Calu3 (cell line): Measurements from ENCODE around the gene MRPL20. TPM values are rescaled to one million over a fixed set of nuclear protein-coding genes. Genes with fewer than 3 reads are reported as not detected.
"Not testable (repeated sequence)": the region's sequence is repeated elsewhere in the genome, so short reads cannot be mapped to it uniquely, and the experiment has no call there.

Experiments used
- BruUV-seq: library from RNA; stranded (reverse); fragments of 400-500 nt; replicated peaks from 2 replicates; lab custom pipeline; 2021; lab: Mats Ljungman, UMichigan
- CTCF ChIA-PET: fragments of 300-600 bp; sonication (Branson Sonifier 250); formaldehyde crosslinking; loops from one replicate; lab custom pipeline; 2022; ENCODE audit warnings: antibody characterized with exemption; lab: Charles Lee
- DNase-seq: peaks from one replicate; pipeline ENCODE4 v3.0.0; 2022
- H3K27ac Mint-ChIP-seq: one replicate; pipeline ENCODE4 v1.8.0; 2022; ENCODE audit warnings: mixed read lengths; ENCODE audit not compliant: unreplicated experiment
- H3K27me3 Mint-ChIP-seq: one replicate; pipeline ENCODE4 v1.8.0; 2022; ENCODE audit warnings: mixed read lengths; ENCODE audit not compliant: unreplicated experiment
- H3K36me3 Mint-ChIP-seq: one replicate; pipeline ENCODE4 v1.8.0; 2022; ENCODE audit warnings: mild to moderate bottlenecking, moderate library complexity, mixed read lengths; ENCODE audit not compliant: insufficient read depth, unreplicated experiment
- H3K4me1 Mint-ChIP-seq: one replicate; pipeline ENCODE4 v1.8.0; 2022; ENCODE audit warnings: mild to moderate bottlenecking, low read depth, mixed read lengths; ENCODE audit not compliant: unreplicated experiment
- H3K4me3 Mint-ChIP-seq: one replicate; pipeline ENCODE4 v1.8.0; 2022; ENCODE audit warnings: mild to moderate bottlenecking, low read depth, moderate library complexity, mixed read lengths; ENCODE audit not compliant: unreplicated experiment
- H3K9me3 Mint-ChIP-seq: one replicate; pipeline ENCODE4 v1.8.0; 2022; ENCODE audit warnings: low read depth, mixed read lengths; ENCODE audit not compliant: unreplicated experiment
- intact Hi-C: fragments of 100-400 bp; cut with micrococcal nuclease; formaldehyde crosslinking; loops from one replicate; pipeline ENCODE4 v1.10.0; 2022; ENCODE audit not compliant: unreplicated experiment
- total RNA-seq: library from RNA; stranded (reverse); gene quantifications from 2 replicates; pipeline ENCODE4 v1.2.3, GENCODE V29; 2022
- TF ChIP-seq, protein P1 (sequence below): fragments of 200-600 bp; IDR thresholded peaks from one replicate; pipeline ENCODE4 v1.8.0; 2022; ENCODE audit warnings: antibody characterized with exemption; ENCODE audit not compliant: unreplicated experiment

The MRPL20 gene
- total RNA-seq, 1 experiment from 2014 or later: 81.2 TPM

GRCh38 chr1:1388078-1388472 is 19.0 kb downstream of the MRPL20 start:
- Mint-ChIP-seq H3K27ac (no peak overlapping the region), H3K27me3 (no peaks in the 10 kb centered on the region), H3K4me3 (no peak overlapping the region), H3K4me1 (no peaks in the 10 kb centered on the region), H3K36me3 (peaks cover 62% of the 10 kb centered on the region), H3K9me3 (no peaks in the 10 kb centered on the region)
- TF ChIP-seq, protein P1, sequence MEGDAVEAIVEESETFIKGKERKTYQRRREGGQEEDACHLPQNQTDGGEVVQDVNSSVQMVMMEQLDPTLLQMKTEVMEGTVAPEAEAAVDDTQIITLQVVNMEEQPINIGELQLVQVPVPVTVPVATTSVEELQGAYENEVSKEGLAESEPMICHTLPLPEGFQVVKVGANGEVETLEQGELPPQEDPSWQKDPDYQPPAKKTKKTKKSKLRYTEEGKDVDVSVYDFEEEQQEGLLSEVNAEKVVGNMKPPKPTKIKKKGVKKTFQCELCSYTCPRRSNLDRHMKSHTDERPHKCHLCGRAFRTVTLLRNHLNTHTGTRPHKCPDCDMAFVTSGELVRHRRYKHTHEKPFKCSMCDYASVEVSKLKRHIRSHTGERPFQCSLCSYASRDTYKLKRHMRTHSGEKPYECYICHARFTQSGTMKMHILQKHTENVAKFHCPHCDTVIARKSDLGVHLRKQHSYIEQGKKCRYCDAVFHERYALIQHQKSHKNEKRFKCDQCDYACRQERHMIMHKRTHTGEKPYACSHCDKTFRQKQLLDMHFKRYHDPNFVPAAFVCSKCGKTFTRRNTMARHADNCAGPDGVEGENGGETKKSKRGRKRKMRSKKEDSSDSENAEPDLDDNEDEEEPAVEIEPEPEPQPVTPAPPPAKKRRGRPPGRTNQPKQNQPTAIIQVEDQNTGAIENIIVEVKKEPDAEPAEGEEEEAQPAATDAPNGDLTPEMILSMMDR: no peak
- BruUV-seq: no TSS peak
- no peak for DNase-seq
- CTCF ChIA-PET: no interaction called here
- intact Hi-C loops: no loop called here

- no peak for DNase-seq
- no TSS peak for BruUV-seq
- CTCF ChIA-PET: no interaction called here
- Mint-ChIP-seq H3K36me3 (peaks cover 62% of the 10 kb centered on the region), H3K4me3 (no peak overlapping the region), H3K27me3 (no peaks in the 10 kb centered on the region), H3K27ac (no peak overlapping the region), H3K4me1 (no peaks in the 10 kb centered on the region), H3K9me3 (no peaks in the 10 kb centered on the region)
- intact Hi-C loops: no loop called here
- TF ChIP-seq, protein P1: no peak
Observed at GRCh38 chr1:1387098-1388077, 19.7 kb downstream of the MRPL20 start.

GRCh38 chr1:1385931-1386330 is 21.2 kb downstream of the MRPL20 start:
- H3K9me3 Mint-ChIP-seq: no peaks in the 10 kb centered on the region
- H3K36me3 Mint-ChIP-seq: peaks cover 53% of the 10 kb centered on the region
- H3K4me3 Mint-ChIP-seq: no peak overlapping the region
- H3K4me1 Mint-ChIP-seq: no peaks in the 10 kb centered on the region
- no peak for DNase-seq
- BruUV-seq: no TSS peak
- H3K27me3 Mint-ChIP-seq: no peaks in the 10 kb centered on the region
- H3K27ac Mint-ChIP-seq: no peak overlapping the region
- CTCF ChIA-PET: no interaction called here
- TF ChIP-seq, protein P1: no peak
- intact Hi-C loops: no loop called here

- H3K9me3 Mint-ChIP-seq, H3K27ac Mint-ChIP-seq, H3K27me3 Mint-ChIP-seq, DNase-seq, H3K4me3 Mint-ChIP-seq, H3K4me1 Mint-ChIP-seq, intact Hi-C loops, BruUV-seq, CTCF ChIA-PET: not testable (repeated sequence)
- H3K36me3 Mint-ChIP-seq: peaks cover 47% of the 10 kb centered on the region
Observed at GRCh38 chr1:1385339-1385738, 21.8 kb downstream of the MRPL20 start.

GRCh38 chr1:1381294-1381693 is 25.8 kb downstream of the MRPL20 start:
- no peak overlapping the region for H3K4me3 Mint-ChIP-seq
- no peaks in the 10 kb centered on the region for H3K27me3 Mint-ChIP-seq

More at GRCh38 chr1:1381294-1381693, 25.8 kb downstream of the MRPL20 start:
- TF ChIP-seq, protein P1: no peak
- intact Hi-C loops: no loop called here
- CTCF ChIA-PET: no interaction called here
- Mint-ChIP-seq H3K36me3 (peaks cover 13% of the 10 kb centered on the region), H3K27ac (no peak overlapping the region), H3K4me1 (no peaks in the 10 kb centered on the region), H3K9me3 (no peaks in the 10 kb centered on the region)
- DNase-seq: no peak
- no TSS peak for BruUV-seq
